ENCODE measurements around the gene EFCAB6. TPM values are rescaled to one million over a fixed set of nuclear protein-coding genes. Genes with fewer than 3 reads are reported as not detected.

EFCAB6 gene
- total and polyA plus RNA-seq, 2 of the 4 experiments (the other 2 are of a cell fraction), result 0.44 to 1.1 TPM

GRCh38 chr22:43844560-43845545 lies 32.7 kb upstream of the EFCAB6 start:
- no peak overlapping the region for H2BK5ac ChIP-seq (ENCODE audit: low read depth, low read length, poor library complexity, severe bottlenecking)
- H3K79me1 ChIP-seq (ENCODE audit: low read depth in 1 of 2, low read length in 2 of 2), result no peaks in the 10 kb centered on the region; a peak in 1 of 4 replicates
- in situ Hi-C loops (cut with MboI; ENCODE audit: low sequenced_read_pairs) (no loop called here), intact Hi-C loops (cut with micrococcal nuclease) (no loop called here), dilution Hi-C loops (cut with HindIII; ENCODE audit: low sequenced_read_pairs, unreplicated experiment) (no loop called here)
- no peaks in the 10 kb centered on the region for H3K36me3 ChIP-seq (ENCODE audit: control insufficient read depth, insufficient read depth, low read length)
- H3K18ac ChIP-seq (ENCODE audit: low read depth, low read length), result no peak overlapping the region
- H2BK20ac ChIP-seq (ENCODE audit: low read depth, low read length), result no peak overlapping the region
- peaks cover 5% of the 10 kb centered on the region; the same call in 1 of the 2 replicates for H3K4me1 ChIP-seq (ENCODE audit: control insufficient read depth, insufficient read depth, low read length)
- no peak overlapping the region for H3K14ac ChIP-seq (replicated peaks; ENCODE audit: low read depth, low read length)
- H3K4me2 ChIP-seq (ENCODE audit: low read depth, low read length), result no peak overlapping the region
- H3K56ac ChIP-seq (ENCODE audit: extremely low read depth, insufficient read depth, low read length), result no peak overlapping the region
- no peak overlapping the region for H3K23ac ChIP-seq (ENCODE audit: low read depth, low read length)
- peaks cover 8% of the 10 kb centered on the region for H4K20me1 ChIP-seq (ENCODE audit: insufficient read depth, low read length)
- DNase-seq (no peak), ATAC-seq (ENCODE audit: low read depth) (no peak)
- H2BK15ac ChIP-seq (ENCODE audit: low read depth, low read length), result no peak overlapping the region
- peaks cover under 1% of the 10 kb centered on the region; the same call in 1 of the 2 replicates for H3K27me3 ChIP-seq (ENCODE audit: control insufficient read depth, insufficient read depth, low read length)
- H2AFZ ChIP-seq (replicated peaks; ENCODE audit: low read length, poor library complexity), result no peak overlapping the region
- CTCF ChIA-PET, result interaction anchor here (0.6 kb wide), 1 partner anchor 18 kb away, joined by 3 read pairs; no protein-coding TSS in a partner anchor
- no peak overlapping the region for H3K4ac ChIP-seq (ENCODE audit: low read depth, low read length)
- no peak overlapping the region for H2AK5ac ChIP-seq (ENCODE audit: low read depth, low read length)
- no peak overlapping the region for H4K5ac ChIP-seq (ENCODE audit: low read depth, low read length)
- H3K27ac ChIP-seq (ENCODE audit: insufficient read depth, low read length), result no peak overlapping the region
- no peak overlapping the region for H3K4me3 ChIP-seq (ENCODE audit: insufficient read depth, low read depth, low read length)
- no peak overlapping the region for H2BK120ac ChIP-seq (ENCODE audit: low read depth, low read length)
- no peaks in the 10 kb centered on the region for H3K9me3 ChIP-seq (ENCODE audit: control insufficient read depth, insufficient read depth, low read length)
- WGBS, 2 experiments (ENCODE audit: extremely low coverage in 2 of 2, insufficient read length in 1 of 2), result 93% methylated on average over 16 of the region's 31 CpGs; no CpG with 5 or more reads in 1 of the 2 experiments
- BruUV-seq (replicated peaks), result no TSS peak
- H4K91ac ChIP-seq (ENCODE audit: insufficient read depth, low read depth, low read length), result no peak overlapping the region
- no peaks in the 10 kb centered on the region for H3K9me1 ChIP-seq (ENCODE audit: insufficient read depth, low read length)
- no peak overlapping the region for H2AK9ac ChIP-seq (replicated peaks; ENCODE audit: low read depth, low read length, poor library complexity)
- H4K8ac ChIP-seq (ENCODE audit: low read depth in 2 of 2, low read length in 2 of 2), result no peak overlapping the region
- POLR2A ChIA-PET (ENCODE audit: unreplicated experiment), result no interaction called here
- no peak overlapping the region for H3K9ac ChIP-seq (ENCODE audit: low read depth, low read length)
- TF ChIP-seq MAZ (IDR thresholded peaks at IDR 0.05; ENCODE audit: borderline replicate concordance, low read depth, low read length), result no peak
- no peak for TF ChIP-seq ELK1 (IDR thresholded peaks at IDR 0.05; ENCODE audit: borderline replicate concordance, low read depth, low read length)
- no peak for TF ChIP-seq MXI1 (IDR thresholded peaks at IDR 0.05; ENCODE audit: borderline replicate concordance, low read depth, low read length)
- TF ChIP-seq USF2 (IDR thresholded peaks at IDR 0.05; ENCODE audit: low read depth, low read length), result no peak
- no peak for TF ChIP-seq RFX5 (IDR thresholded peaks at IDR 0.05; ENCODE audit: low read depth, low read length)
- no peak for TF ChIP-seq NFE2L2 (IDR thresholded peaks at IDR 0.05; ENCODE audit: low read depth, low read length)
- no peak for TF ChIP-seq POLR2A (IDR thresholded peaks at IDR 0.05; ENCODE audit: low read depth, low read length)
- no peak for TF ChIP-seq RAD21 (IDR thresholded peaks at IDR 0.05; ENCODE audit: low read length)
- TF ChIP-seq CTCF (conservative IDR thresholded peaks at IDR 0.05; ENCODE audit: low read depth, low read length), result no peak
- no peak for TF ChIP-seq FOS (IDR thresholded peaks at IDR 0.05; ENCODE audit: low read depth, low read length)
- TF ChIP-seq CEBPB (IDR thresholded peaks at IDR 0.05; ENCODE audit: low read depth, low read length), result no peak
- no peak for TF ChIP-seq SMC3 (IDR thresholded peaks at IDR 0.05; ENCODE audit: low read depth, low read length)
- no peak for TF ChIP-seq CHD1 (IDR thresholded peaks at IDR 0.05; ENCODE audit: low read depth, low read length)
- no peak for TF ChIP-seq MAFK (IDR thresholded peaks at IDR 0.05; ENCODE audit: low read depth, low read length)
